WERI-Rb-1 (cell line): ENCODE data around the gene PROK2.

Experiments used
- DNase-seq: peaks from one replicate; pipeline ENCODE4 v3.0.0-alpha.2; 2020
- H3K27ac ChIP-seq: fragments of 250-450 bp; sonication (Bioruptor Pico); 2 replicates; pipeline ENCODE4 v1.5.1; 2020; ENCODE audit warnings: mild to moderate bottlenecking, moderate library complexity
- H3K27me3 ChIP-seq: fragments of 250-450 bp; sonication (Bioruptor Pico); 2 replicates; pipeline ENCODE4 v1.5.1; 2021; ENCODE audit warnings: mild to moderate bottlenecking, low read depth, moderate library complexity; ENCODE audit not compliant: insufficient read depth, severe bottlenecking
- H3K36me3 ChIP-seq: fragments of 250-450 bp; sonication (Bioruptor Pico); 2 replicates; pipeline ENCODE4 v1.5.1; 2020; ENCODE audit warnings: mild to moderate bottlenecking, moderate library complexity
- H3K4me3 ChIP-seq: 2 replicates; pipeline ENCODE4 v1.5.1; 2011; ENCODE audit warnings: low read depth, mild to moderate bottlenecking, control low read depth, low read length
- H3K9me3 ChIP-seq: fragments of 250-450 bp; sonication (Bioruptor Pico); 2 replicates; pipeline ENCODE4 v1.5.1; 2021; ENCODE audit warnings: mild to moderate bottlenecking, moderate library complexity; ENCODE audit not compliant: severe bottlenecking
- CTCF ChIP-seq: IDR thresholded peaks from 2 replicates; pipeline ENCODE4 v1.5.1; 2011; ENCODE audit warnings: low read depth, mild to moderate bottlenecking, control low read depth, inconsistent platforms, low read length

Gene PROK2

GRCh38 chr3:71752831-71753700 lies 31.9 kb downstream of the PROK2 start:
- Histone ChIP-seq H3K36me3 (no peaks in the 10 kb centered on the region), H3K4me3 (peak overlapping the region; percentile 53), H3K9me3 (no peaks in the 10 kb centered on the region), H3K27me3 (no peaks in the 10 kb centered on the region), H3K27ac (no peak overlapping the region)
- peak; percentile 19 for DNase-seq
- 0 out of 2 replicates have a peak, but pooled peaks have one; percentile 7 for TF ChIP-seq CTCF

- no peak for TF ChIP-seq CTCF
- no peak for DNase-seq
- no peaks in the 10 kb centered on the region for H3K27me3 ChIP-seq
- H3K27ac ChIP-seq: no peak overlapping the region
- H3K4me3 ChIP-seq: no peak overlapping the region
- H3K36me3 ChIP-seq: no peaks in the 10 kb centered on the region
- no peaks in the 10 kb centered on the region for H3K9me3 ChIP-seq
Measured at GRCh38 chr3:71751602-71752001, 33.3 kb downstream of the PROK2 start.

- no peaks in the 10 kb centered on the region for H3K36me3 ChIP-seq
- H3K9me3 ChIP-seq: peaks cover 15% of the 10 kb centered on the region
- H3K27me3 ChIP-seq: no peaks in the 10 kb centered on the region
- no peak for DNase-seq
- no peak overlapping the region for H3K27ac ChIP-seq
- TF ChIP-seq CTCF: no peak
- H3K4me3 ChIP-seq: no peak overlapping the region
Measured at GRCh38 chr3:71744738-71745137, 40.2 kb downstream of the PROK2 start.

- Histone ChIP-seq H3K4me3 (no peak overlapping the region), H3K27me3 (no peaks in the 10 kb centered on the region), H3K9me3 (peaks cover 15% of the 10 kb centered on the region), H3K36me3 (no peaks in the 10 kb centered on the region), H3K27ac (no peak overlapping the region)
- no peak for DNase-seq
- TF ChIP-seq CTCF: no peak
Measured at GRCh38 chr3:71742621-71743020, 42.3 kb downstream of the PROK2 start.

- H3K36me3 ChIP-seq: no peaks in the 10 kb centered on the region
- no peak overlapping the region for H3K27ac ChIP-seq
- no peak overlapping the region for H3K4me3 ChIP-seq
- no peak for DNase-seq
- no peak for TF ChIP-seq CTCF
- H3K9me3 ChIP-seq: no peaks in the 10 kb centered on the region
- H3K27me3 ChIP-seq: no peaks in the 10 kb centered on the region
Measured at GRCh38 chr3:71734881-71735280, 50.1 kb downstream of the PROK2 start.
